HEK293 (cell line): ENCODE data around the gene AGPAT4.

ENCODE experiments used
- CTCF ChIA-PET: fragments of 350-600 bp; formaldehyde crosslinking; extraction: SDS; loops from one replicate; lab custom pipeline; 2021; ENCODE audit warnings: antibody characterized with exemption; lab: Yijun Ruan, JAX
- POLR2A ChIA-PET: fragments of 300-600 bp; formaldehyde crosslinking; extraction: SDS; loops from one replicate; lab custom pipeline; 2020; ENCODE audit warnings: antibody characterized with exemption, inconsistent platforms; lab: Yijun Ruan, JAX
- H3K27ac ChIP-seq: fragments of 200-500 bp; sonication (Bioruptor generic); 2 replicates; pipeline ENCODE4 v1.5.1; 2014; ENCODE audit warnings: low read depth, low read length, control low read depth, inconsistent platforms; ENCODE audit errors: extremely low read depth
- H3K36me3 ChIP-seq, 2 experiments: fragments of 200-500 bp in 1 of 2; sonication (Bioruptor generic) in 1 of 2; 1 replicate in 1 of 2; 2 replicates in 1 of 2; pipeline ENCODE4 v1.5.1; 2014 to 2017; ENCODE audit warnings: inconsistent platforms in 2 of 2, low read length in 2 of 2; ENCODE audit not compliant: control insufficient read depth in 2 of 2, insufficient read depth in 1 of 2
- H3K4me1 ChIP-seq: fragments of 200-500 bp; sonication (Bioruptor generic); 2 replicates; pipeline ENCODE4 v1.5.1; 2014; ENCODE audit warnings: mild to moderate bottlenecking, low read length, inconsistent platforms; ENCODE audit not compliant: control insufficient read depth, insufficient read depth
- H3K4me3 ChIP-seq: 2 replicates; pipeline ENCODE4 v1.5.1; 2011; ENCODE audit warnings: low read depth, mild to moderate bottlenecking, control low read depth, low read length, moderate library complexity
- H3K9me3 ChIP-seq: fragments of 200-500 bp; sonication (Bioruptor generic); 2 replicates; pipeline ENCODE4 v1.5.1; 2014; ENCODE audit warnings: low read depth, low read length, inconsistent platforms; ENCODE audit not compliant: control insufficient read depth, insufficient read depth
- AEBP2 ChIP-seq: fragments of 450-650 bp; formaldehyde crosslinking; IDR thresholded peaks from 2 replicates; pipeline ENCODE4 v1.5.1; 2016; ENCODE audit warnings: missing biosample characterization, missing genetic modification characterization, borderline replicate concordance
- BCL11B ChIP-seq: fragments of 450-650 bp; formaldehyde crosslinking; IDR thresholded peaks from 2 replicates; pipeline ENCODE4 v1.5.1; 2016; ENCODE audit warnings: low read depth, missing biosample characterization, missing genetic modification characterization
- KLF1 ChIP-seq: fragments of 450-650 bp; formaldehyde crosslinking; IDR thresholded peaks from 2 replicates; pipeline ENCODE4 v1.5.1; 2016; ENCODE audit warnings: missing biosample characterization, missing genetic modification characterization
- KLF17 ChIP-seq: fragments of 450-650 bp; formaldehyde crosslinking; IDR thresholded peaks from 2 replicates; pipeline ENCODE4 v1.5.1; 2016; ENCODE audit warnings: missing biosample characterization, missing genetic modification characterization
- OSR2 ChIP-seq: fragments of 450-650 bp; formaldehyde crosslinking; IDR thresholded peaks from 2 replicates; pipeline ENCODE4 v1.5.1; 2016; ENCODE audit warnings: missing biosample characterization, missing genetic modification characterization
- RBAK ChIP-seq: fragments of 450-650 bp; formaldehyde crosslinking; IDR thresholded peaks from 2 replicates; pipeline ENCODE4 v1.5.1; 2016; ENCODE audit warnings: missing biosample characterization, missing genetic modification characterization
- SCRT1 ChIP-seq: fragments of 450-650 bp; formaldehyde crosslinking; IDR thresholded peaks from 2 replicates; pipeline ENCODE4 v1.5.1; 2016; ENCODE audit warnings: missing biosample characterization, missing genetic modification characterization, borderline replicate concordance
- ZBTB6 ChIP-seq: fragments of 450-650 bp; formaldehyde crosslinking; IDR thresholded peaks from 2 replicates; pipeline ENCODE4 v1.5.1; 2017; ENCODE audit warnings: missing biosample characterization, missing genetic modification characterization
- ZBTB8A ChIP-seq: fragments of 450-650 bp; formaldehyde crosslinking; IDR thresholded peaks from 2 replicates; pipeline ENCODE4 v1.5.1; 2016; ENCODE audit warnings: missing biosample characterization, missing genetic modification characterization
- ZIC2 ChIP-seq: fragments of 450-650 bp; formaldehyde crosslinking; IDR thresholded peaks from 2 replicates; pipeline ENCODE4 v1.5.1; 2016; ENCODE audit warnings: missing biosample characterization, missing genetic modification characterization
- ZNF133 ChIP-seq: fragments of 450-650 bp; formaldehyde crosslinking; IDR thresholded peaks from 2 replicates; pipeline ENCODE4 v1.5.1; 2016; ENCODE audit warnings: missing biosample characterization, missing genetic modification characterization
- ZNF148 ChIP-seq: fragments of 450-650 bp; formaldehyde crosslinking; IDR thresholded peaks from 2 replicates; pipeline ENCODE4 v1.5.0; 2017; ENCODE audit warnings: missing biosample characterization, missing genetic modification characterization, borderline replicate concordance
- ZNF19 ChIP-seq: fragments of 450-650 bp; formaldehyde crosslinking; IDR thresholded peaks from 2 replicates; pipeline ENCODE4; 2016; ENCODE audit warnings: missing biosample characterization, missing genetic modification characterization, low read depth
- ZNF211 ChIP-seq: fragments of 450-650 bp; formaldehyde crosslinking; IDR thresholded peaks from 2 replicates; pipeline ENCODE4 v1.5.1; 2016; ENCODE audit warnings: low read depth, missing biosample characterization, missing genetic modification characterization
- ZNF221 ChIP-seq: fragments of 450-650 bp; formaldehyde crosslinking; IDR thresholded peaks from 2 replicates; pipeline ENCODE4 v1.5.1; 2017; ENCODE audit warnings: missing biosample characterization, missing genetic modification characterization, borderline replicate concordance
- ZNF274 ChIP-seq, 2 experiments: fragments of 200-500 bp in 1 of 2; fragments of 450-650 bp in 1 of 2; sonication (Bioruptor generic) in 1 of 2; formaldehyde crosslinking in 1 of 2; IDR thresholded peaks; 2 replicates each; pipeline versions ENCODE4 v1.5.1 to v1.6.1; 2014 to 2016; ENCODE audit warnings: borderline replicate concordance in 1 of 2, inconsistent platforms in 1 of 2, low read length in 1 of 2, missing biosample characterization in 1 of 2, missing genetic modification characterization in 1 of 2
- ZNF341 ChIP-seq: fragments of 450-650 bp; formaldehyde crosslinking; IDR thresholded peaks from 2 replicates; pipeline ENCODE4; 2016; ENCODE audit warnings: low read depth, missing biosample characterization, missing genetic modification characterization
- ZNF366 ChIP-seq: fragments of 450-650 bp; formaldehyde crosslinking; conservative IDR thresholded peaks from 2 replicates; pipeline ENCODE4 v1.5.1; 2016; ENCODE audit warnings: missing biosample characterization, missing genetic modification characterization
- ZNF391 ChIP-seq: fragments of 450-650 bp; formaldehyde crosslinking; IDR thresholded peaks from 2 replicates; pipeline ENCODE4 v1.5.1; 2016; ENCODE audit warnings: low read depth, missing biosample characterization, missing genetic modification characterization, borderline replicate concordance
- ZNF510 ChIP-seq: fragments of 450-650 bp; formaldehyde crosslinking; IDR thresholded peaks from 2 replicates; pipeline ENCODE4 v1.5.1; 2018; ENCODE audit warnings: mild to moderate bottlenecking, missing genetic modification characterization, missing biosample characterization; ENCODE audit not compliant: insufficient replicate concordance
- ZNF558 ChIP-seq: fragments of 450-650 bp; formaldehyde crosslinking; IDR thresholded peaks from 2 replicates; pipeline ENCODE4 v1.5.1; 2016; ENCODE audit warnings: missing biosample characterization, missing genetic modification characterization
- ZNF610 ChIP-seq: fragments of 450-650 bp; formaldehyde crosslinking; IDR thresholded peaks from 2 replicates; pipeline ENCODE4 v1.5.1; 2016; ENCODE audit warnings: missing biosample characterization, missing genetic modification characterization, borderline replicate concordance
- ZNF658 ChIP-seq: fragments of 450-650 bp; formaldehyde crosslinking; IDR thresholded peaks from 2 replicates; pipeline ENCODE4; 2016; ENCODE audit warnings: missing biosample characterization, missing genetic modification characterization
- ZNF670 ChIP-seq: fragments of 450-650 bp; formaldehyde crosslinking; IDR thresholded peaks from 2 replicates; pipeline ENCODE4 v1.5.1; 2016; ENCODE audit warnings: missing biosample characterization, missing genetic modification characterization, low read depth
- ZNF707 ChIP-seq: fragments of 450-650 bp; formaldehyde crosslinking; IDR thresholded peaks from 2 replicates; pipeline ENCODE4 v1.5.1; 2016; ENCODE audit warnings: missing biosample characterization, missing genetic modification characterization
- ZXDB ChIP-seq: fragments of 450-650 bp; formaldehyde crosslinking; IDR thresholded peaks from 2 replicates; pipeline ENCODE4 v1.5.1; 2016; ENCODE audit warnings: missing biosample characterization, missing genetic modification characterization
- TF ChIP-seq, protein P1 (sequence below): fragments of 450-650 bp; formaldehyde crosslinking; IDR thresholded peaks from 2 replicates; pipeline ENCODE4 v1.5.1; 2016; ENCODE audit warnings: missing biosample characterization, missing genetic modification characterization

The AGPAT4 gene

GRCh38 chr6:161266513-161267230 lies 7.2 kb downstream of the AGPAT4 start:
- Histone ChIP-seq H3K4me3 (no peak overlapping the region), H3K36me3 (peaks cover 0 to 17% of the 10 kb centered on the region in 2 experiments; a peak in 2 of 3 replicates), H3K4me1 (peaks cover 6% of the 10 kb centered on the region; the same call in 1 of the 2 replicates), H3K27ac (no peak overlapping the region), H3K9me3 (no peaks in the 10 kb centered on the region)
- no peak for TF ChIP-seq ZBTB6
- no peak for TF ChIP-seq ZBTB8A (tag by site-specific recombination)
- no peak for TF ChIP-seq ZNF558 (tag by site-specific recombination)
- no peak for TF ChIP-seq ZXDB
- TF ChIP-seq OSR2 (tag by site-specific recombination): no peak
- TF ChIP-seq ZNF274 (IDR thresholded peaks at IDR 0.05; ENCODE audit: low read length): no peak
- TF ChIP-seq ZNF274 (tag by site-specific recombination; IDR thresholded peaks at IDR 0.05; ENCODE audit: borderline replicate concordance): no peak
- TF ChIP-seq ZNF707 (tag by site-specific recombination): no peak
- TF ChIP-seq ZNF221 (tag by site-specific recombination): no peak
- TF ChIP-seq ZNF670: no peak
- no peak for TF ChIP-seq RBAK (tag by site-specific recombination)
- TF ChIP-seq ZNF366 (tag by site-specific recombination): no peak
- ChIA-PET POLR2A (interaction anchor here (0.6 kb wide), 1 partner anchor 51 kb away, joined by 3 read pairs; no protein-coding TSS in a partner anchor), CTCF (interaction anchor here (1.4 kb wide), 1 partner anchor 104 kb away, joined by 5 read pairs; no protein-coding TSS in a partner anchor)

- CTCF ChIA-PET: no interaction called here
- TF ChIP-seq ZIC2 (tag by site-specific recombination) (no peak), SCRT1 (no peak), ZNF211 (no peak), ZNF341 (tag by site-specific recombination) (no peak), ZNF391 (tag by site-specific recombination) (no peak), KLF1 (tag by site-specific recombination) (no peak), ZNF19 (no peak), ZNF133 (tag by site-specific recombination) (no peak), KLF17 (tag by site-specific recombination) (no peak), BCL11B (tag by site-specific recombination) (no peak), ZNF148 (no peak), ZNF658 (no peak), ZNF610 (tag by site-specific recombination) (no peak), ZNF510 (tag by site-specific recombination) (no peak), AEBP2 (no peak)
- TF ChIP-seq, protein P1, sequence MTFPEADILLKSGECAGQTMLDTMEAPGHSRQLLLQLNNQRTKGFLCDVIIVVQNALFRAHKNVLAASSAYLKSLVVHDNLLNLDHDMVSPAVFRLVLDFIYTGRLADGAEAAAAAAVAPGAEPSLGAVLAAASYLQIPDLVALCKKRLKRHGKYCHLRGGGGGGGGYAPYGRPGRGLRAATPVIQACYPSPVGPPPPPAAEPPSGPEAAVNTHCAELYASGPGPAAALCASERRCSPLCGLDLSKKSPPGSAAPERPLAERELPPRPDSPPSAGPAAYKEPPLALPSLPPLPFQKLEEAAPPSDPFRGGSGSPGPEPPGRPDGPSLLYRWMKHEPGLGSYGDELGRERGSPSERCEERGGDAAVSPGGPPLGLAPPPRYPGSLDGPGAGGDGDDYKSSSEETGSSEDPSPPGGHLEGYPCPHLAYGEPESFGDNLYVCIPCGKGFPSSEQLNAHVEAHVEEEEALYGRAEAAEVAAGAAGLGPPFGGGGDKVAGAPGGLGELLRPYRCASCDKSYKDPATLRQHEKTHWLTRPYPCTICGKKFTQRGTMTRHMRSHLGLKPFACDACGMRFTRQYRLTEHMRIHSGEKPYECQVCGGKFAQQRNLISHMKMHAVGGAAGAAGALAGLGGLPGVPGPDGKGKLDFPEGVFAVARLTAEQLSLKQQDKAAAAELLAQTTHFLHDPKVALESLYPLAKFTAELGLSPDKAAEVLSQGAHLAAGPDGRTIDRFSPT (tag by site-specific recombination): no peak
These were observed 7.9 kb downstream of the AGPAT4 start for GRCh38 chr6:161265975-161266374.

More at GRCh38 chr6:161265975-161266374, 7.9 kb downstream of the AGPAT4 start:
- H3K4me1 ChIP-seq: no peaks in the 10 kb centered on the region
- H3K36me3 ChIP-seq: peaks cover 0 to 24% of the 10 kb centered on the region in 2 experiments; a peak in 2 of 3 replicates
- no peak overlapping the region for H3K27ac ChIP-seq
- no peak overlapping the region for H3K4me3 ChIP-seq
- POLR2A ChIA-PET: no interaction called here
- no peaks in the 10 kb centered on the region for H3K9me3 ChIP-seq
